IMR-90 (cell line): Measurements from ENCODE around the gene FAIM. TPM values are rescaled to one million over a fixed set of nuclear protein-coding genes. Genes with fewer than 3 reads are reported as not detected.

Experiments used
- ATAC-seq: fragments of 200-7000 bp; cut with Tn5 transposase; 2 replicates; pipeline ENCODE4 v1.9.1; 2020; ENCODE audit warnings: low read depth, mild to moderate bottlenecking, moderate library complexity
- BruUV-seq: library from RNA; stranded (reverse); fragments of 400-500 nt; replicated peaks from 2 replicates; lab custom pipeline; 2021; lab: Mats Ljungman, UMichigan
- CTCF ChIA-PET: fragments of 300-600 bp; formaldehyde crosslinking; extraction: SDS; loops from one replicate; lab custom pipeline; 2021; ENCODE audit warnings: antibody characterized with exemption; lab: Yijun Ruan, JAX
- POLR2A ChIA-PET: fragments of 300-600 bp; sonication (Branson Sonifier 250); formaldehyde crosslinking; loops from one replicate; lab custom pipeline; 2022; ENCODE audit warnings: antibody characterized with exemption; ENCODE audit not compliant: unreplicated experiment; lab: Charles Lee
- DNase-seq: peaks from one replicate; pipeline ENCODE4 v3.0.0; 2013
- H2AFZ ChIP-seq: replicated peaks from 2 replicates; pipeline ENCODE3; 2013; ENCODE audit warnings: low read length, mild to moderate bottlenecking; ENCODE audit not compliant: poor library complexity
- H2AK5ac ChIP-seq: 2 replicates; pipeline ENCODE4 v1.6.1; 2013; ENCODE audit warnings: low read depth, low read length, inconsistent platforms
- H2AK9ac ChIP-seq: replicated peaks from 2 replicates; pipeline ENCODE3; 2013; ENCODE audit warnings: mild to moderate bottlenecking, low read depth, low read length, moderate library complexity; ENCODE audit not compliant: poor library complexity
- H2BK120ac ChIP-seq: 2 replicates; pipeline ENCODE4 v1.6.1; 2013; ENCODE audit warnings: low read depth, low read length, inconsistent platforms
- H2BK15ac ChIP-seq: 3 replicates; pipeline ENCODE4 v1.6.1; 2013; ENCODE audit warnings: low read depth, low read length, inconsistent platforms
- H2BK20ac ChIP-seq: 2 replicates; pipeline ENCODE4 v1.6.1; 2013; ENCODE audit warnings: low read depth, mild to moderate bottlenecking, inconsistent platforms, low read length, moderate library complexity
- H2BK5ac ChIP-seq: 2 replicates; pipeline ENCODE4 v1.6.1; 2013; ENCODE audit warnings: mild to moderate bottlenecking, low read depth, low read length, inconsistent platforms; ENCODE audit not compliant: poor library complexity, severe bottlenecking
- H3K14ac ChIP-seq: replicated peaks from 2 replicates; pipeline ENCODE4 v1.6.1; 2013; ENCODE audit warnings: low read depth, low read length, inconsistent platforms
- H3K18ac ChIP-seq: 2 replicates; pipeline ENCODE4 v1.6.1; 2013; ENCODE audit warnings: low read depth, low read length, control low read depth
- H3K23ac ChIP-seq: 2 replicates; pipeline ENCODE4 v1.6.1; 2013; ENCODE audit warnings: low read depth, low read length, inconsistent platforms
- H3K27ac ChIP-seq: 2 replicates; pipeline ENCODE4 v1.5.1; 2013; ENCODE audit warnings: mild to moderate bottlenecking, control low read depth, low read length; ENCODE audit not compliant: insufficient read depth
- H3K27me3 ChIP-seq: 2 replicates; pipeline ENCODE4 v1.6.1; 2013; ENCODE audit warnings: low read length; ENCODE audit not compliant: control insufficient read depth, insufficient read depth
- H3K36me3 ChIP-seq: 2 replicates; pipeline ENCODE4 v1.6.1; 2013; ENCODE audit warnings: low read length, mixed read lengths; ENCODE audit not compliant: control insufficient read depth, insufficient read depth
- H3K4ac ChIP-seq: 2 replicates; pipeline ENCODE4 v1.6.1; 2013; ENCODE audit warnings: low read depth, low read length, inconsistent platforms
- H3K4me1 ChIP-seq: 2 replicates; pipeline ENCODE4 v1.6.1; 2013; ENCODE audit warnings: low read length, mixed read lengths; ENCODE audit not compliant: control insufficient read depth, insufficient read depth
- H3K4me2 ChIP-seq: 2 replicates; pipeline ENCODE4 v1.6.1; 2013; ENCODE audit warnings: low read depth, mild to moderate bottlenecking, control low read depth, low read length, moderate library complexity
- H3K4me3 ChIP-seq: 2 replicates; pipeline ENCODE4 v1.5.1; 2013; ENCODE audit warnings: low read depth, mild to moderate bottlenecking, control low read depth, low read length, moderate library complexity; ENCODE audit not compliant: insufficient read depth
- H3K56ac ChIP-seq: 2 replicates; pipeline ENCODE4 v1.6.1; 2013; ENCODE audit warnings: low read length, inconsistent platforms; ENCODE audit not compliant: insufficient read depth; ENCODE audit errors: extremely low read depth
- H3K79me1 ChIP-seq, 2 experiments: 2 replicates each; pipeline ENCODE4 v1.6.1; 2013; ENCODE audit warnings: low read length in 2 of 2, inconsistent platforms in 1 of 2, low read depth in 1 of 2
- H3K9ac ChIP-seq: 2 replicates; pipeline ENCODE4 v1.6.1; 2013; ENCODE audit warnings: low read depth, low read length, control low read depth
- H3K9me1 ChIP-seq: 2 replicates; pipeline ENCODE4 v1.6.1; 2013; ENCODE audit warnings: low read length, inconsistent platforms; ENCODE audit not compliant: insufficient read depth
- H3K9me3 ChIP-seq: 2 replicates; pipeline ENCODE4 v1.6.1; 2013; ENCODE audit warnings: low read length; ENCODE audit not compliant: control insufficient read depth, insufficient read depth
- H4K20me1 ChIP-seq: 2 replicates; pipeline ENCODE4 v1.6.1; 2013; ENCODE audit warnings: low read length, inconsistent platforms; ENCODE audit not compliant: insufficient read depth
- H4K5ac ChIP-seq: 2 replicates; pipeline ENCODE4 v1.6.1; 2013; ENCODE audit warnings: mild to moderate bottlenecking, low read depth, low read length, control low read depth
- H4K8ac ChIP-seq, 2 experiments: 2 replicates each; pipeline ENCODE4 v1.6.1; 2013; ENCODE audit warnings: low read depth in 2 of 2, low read length in 2 of 2, control low read depth in 1 of 2, inconsistent platforms in 1 of 2
- H4K91ac ChIP-seq: 2 replicates; pipeline ENCODE4 v1.6.1; 2013; ENCODE audit warnings: low read depth, low read length, inconsistent platforms; ENCODE audit not compliant: insufficient read depth
- RCOR1 ChIP-seq: IDR thresholded peaks from 2 replicates; pipeline ENCODE4 v1.6.1; 2012; ENCODE audit warnings: mild to moderate bottlenecking, low read length, improper control_type of control experiment; ENCODE audit not compliant: insufficient replicate concordance
- RFX5 ChIP-seq: IDR thresholded peaks from 2 replicates; pipeline ENCODE4 v1.8.0; 2012; ENCODE audit warnings: low read depth, mild to moderate bottlenecking, low read length, moderate library complexity
- WGBS, 2 experiments: methylation state at CpG; one replicate each; pipeline versions ENCODE4 v1.1.5 to v1.1.7; 2013; ENCODE audit warnings: missing lambda C conversion rate in 2 of 2; ENCODE audit not compliant: insufficient read length in 1 of 2; ENCODE audit errors: extremely low coverage in 2 of 2; 5-methylcytosine and 5-hydroxymethylcytosine counted together
- dilution Hi-C: fragments of 300-500 bp; cut with HindIII; formaldehyde crosslinking; loops from one replicate; pipeline ENCODE4 v1.14.3; 2018; ENCODE audit warnings: low sequenced_read_pairs; ENCODE audit not compliant: unreplicated experiment
- in situ Hi-C: fragments of 300-500 bp; cut with MboI; formaldehyde crosslinking; loops from 3 replicates; pipeline ENCODE4 v1.14.3; 2019; ENCODE audit warnings: low sequenced_read_pairs, inconsistent platforms, mixed read lengths
- intact Hi-C: fragments of 100-400 bp; cut with micrococcal nuclease; formaldehyde crosslinking; loops from 2 replicates; pipeline ENCODE4 v1.10.0; 2022
- polyA plus RNA-seq, 3 experiments: library from polyadenylated mRNA; depleted of rRNA; stranded (reverse); fragments of >200 nt; gene quantifications; 2 replicates each; pipeline ENCODE4 v1.2.3, GENCODE V29; 2012; ENCODE audit warnings: low replicate concordance in 1 of 3
- total RNA-seq: library from RNA; depleted of rRNA; stranded (reverse); fragments of >200 nt; gene quantifications from 2 replicates; pipeline ENCODE4 v1.2.3, GENCODE V29; 2012

FAIM gene
- total and polyA plus RNA-seq, 2 of the 4 experiments (the other 2 are of a cell fraction) = 2.5 to 3.4 TPM

- dilution Hi-C loops = no loop called here
- Histone ChIP-seq H4K20me1 (no peaks in the 10 kb centered on the region), H3K4ac (no peak overlapping the region), H4K5ac (no peak overlapping the region), H2AK5ac (no peak overlapping the region), H3K56ac (no peak overlapping the region), H2BK5ac (no peak overlapping the region), H3K18ac (no peak overlapping the region), H2BK20ac (no peak overlapping the region), H3K4me1 (no peaks in the 10 kb centered on the region), H2AK9ac (no peak overlapping the region), H3K36me3 (no peaks in the 10 kb centered on the region), H3K4me2 (no peak overlapping the region), H3K27ac (no peak overlapping the region), H3K4me3 (no peak overlapping the region), H3K9me3 (no peaks in the 10 kb centered on the region), H3K9me1 (no peaks in the 10 kb centered on the region; the same call in 1 of the 2 replicates), H3K9ac (no peak overlapping the region), H2BK15ac (no peak overlapping the region), H3K27me3 (no peaks in the 10 kb centered on the region), H3K79me1 (peaks cover 0 to 2% of the 10 kb centered on the region in 2 experiments; a peak in 2 of 4 replicates), H3K23ac (no peak overlapping the region), H4K91ac (no peak overlapping the region), H3K14ac (no peak overlapping the region), H2AFZ (no peak overlapping the region), H4K8ac (no peak overlapping the region), H2BK120ac (no peak overlapping the region)
- BruUV-seq = no TSS peak
- CTCF ChIA-PET = interaction anchor here (0.6 kb wide), 1 partner anchor 328 kb away, joined by 3 read pairs; no protein-coding TSS in a partner anchor
- no peak for TF ChIP-seq RFX5
- no peak for TF ChIP-seq RCOR1
- POLR2A ChIA-PET = no interaction called here
- WGBS, 2 experiments = 100% methylated on average over 1 of the region's 4 CpGs; no CpG with 5 or more reads in 1 of the 2 experiments
- DNase-seq (no peak), ATAC-seq (no peak)
- in situ Hi-C loops = no loop called here
- intact Hi-C loops = no loop called here
Measured at GRCh38 chr3:138620431-138620830, 11.9 kb downstream of the FAIM start.
